SKM-1 (cell line): ENCODE results near the gene RAB4B.
"Not testable (repeated sequence)": the region's sequence is repeated elsewhere in the genome, so short reads cannot be mapped to it uniquely, and the experiment has no call there.

Source experiments
- DNase-seq: peaks from one replicate; lab custom pipeline; 2025; ENCODE audit not compliant: unreplicated experiment; lab: John Stamatoyannopoulos, UW

The RAB4B gene

GRCh38 chr19:40750058-40750873, 27.8 kb upstream of the RAB4B start, which contains the start of gene ACTMAP:
Gene ACTMAP (minus strand): TSS chr19:40750477. CDS start chr19:40749803, 674 bp downstream.
- peak; percentile 99 for DNase-seq

- DNase-seq = peak; percentile 97
Observed at GRCh38 chr19:40750874-40751537, 27.0 kb upstream of the RAB4B start, which contains the start of gene SNRPA. Gene SNRPA (plus strand): TSS chr19:40751203. CDS start chr19:40751409, 206 bp downstream.

GRCh38 chr19:40752257-40752781, 25.7 kb upstream of the RAB4B start:
- no peak for DNase-seq

- DNase-seq = no peak
Observed at GRCh38 chr19:40754611-40755247, 23.3 kb upstream of the RAB4B start.

GRCh38 chr19:40755248-40755624, 22.8 kb upstream of the RAB4B start:
- DNase-seq = no peak

GRCh38 chr19:40755791-40756190, 22.3 kb upstream of the RAB4B start:
- DNase-seq = no peak

- DNase-seq = no peak
Observed at GRCh38 chr19:40756502-40757110, 21.4 kb upstream of the RAB4B start.

GRCh38 chr19:40758491-40758890, 19.6 kb upstream of the RAB4B start:
- no peak for DNase-seq

GRCh38 chr19:40759352-40759751, 18.7 kb upstream of the RAB4B start:
- no peak for DNase-seq

- no peak for DNase-seq
Observed at GRCh38 chr19:40762754-40763470, 15.1 kb upstream of the RAB4B start.

- DNase-seq = no peak
Observed at GRCh38 chr19:40763526-40763925, 14.5 kb upstream of the RAB4B start.

- DNase-seq = no peak
Observed at GRCh38 chr19:40763963-40764362, 14.1 kb upstream of the RAB4B start.

- not testable (repeated sequence) for DNase-seq
Observed at GRCh38 chr19:40766385-40766784, 11.7 kb upstream of the RAB4B start.

GRCh38 chr19:40768869-40769268, 9.2 kb upstream of the RAB4B start:
- no peak for DNase-seq

GRCh38 chr19:40771101-40771862, 6.8 kb upstream of the RAB4B start:
- DNase-seq = not testable (repeated sequence)

- no peak for DNase-seq
Observed at GRCh38 chr19:40774916-40775631, 3.0 kb upstream of the RAB4B start, which contains the start of gene MIA. Gene MIA (plus strand): TSS chr19:40775521. CDS start chr19:40775543, 22 bp downstream.

GRCh38 chr19:40775632-40776022, 2.4 kb upstream of the RAB4B start:
- no peak for DNase-seq

- no peak for DNase-seq
Observed at GRCh38 chr19:40776364-40776763, 1.7 kb upstream of the RAB4B start.
